Stimulated activated CD4-positive, alpha-beta T cell treated with anti-CD3 and anti-CD28 coated beads, TNF-alpha, amount 100 ng/mL, for 24 hours (primary cell): ENCODE measurements around the gene WDFY3.

Source experiments
- DNase-seq, 3 experiments: peaks; one replicate each; pipeline ENCODE4 v3.0.0-alpha.2; 2020; ENCODE audit warnings: low read depth in 3 of 3

The WDFY3 gene

DNA sequence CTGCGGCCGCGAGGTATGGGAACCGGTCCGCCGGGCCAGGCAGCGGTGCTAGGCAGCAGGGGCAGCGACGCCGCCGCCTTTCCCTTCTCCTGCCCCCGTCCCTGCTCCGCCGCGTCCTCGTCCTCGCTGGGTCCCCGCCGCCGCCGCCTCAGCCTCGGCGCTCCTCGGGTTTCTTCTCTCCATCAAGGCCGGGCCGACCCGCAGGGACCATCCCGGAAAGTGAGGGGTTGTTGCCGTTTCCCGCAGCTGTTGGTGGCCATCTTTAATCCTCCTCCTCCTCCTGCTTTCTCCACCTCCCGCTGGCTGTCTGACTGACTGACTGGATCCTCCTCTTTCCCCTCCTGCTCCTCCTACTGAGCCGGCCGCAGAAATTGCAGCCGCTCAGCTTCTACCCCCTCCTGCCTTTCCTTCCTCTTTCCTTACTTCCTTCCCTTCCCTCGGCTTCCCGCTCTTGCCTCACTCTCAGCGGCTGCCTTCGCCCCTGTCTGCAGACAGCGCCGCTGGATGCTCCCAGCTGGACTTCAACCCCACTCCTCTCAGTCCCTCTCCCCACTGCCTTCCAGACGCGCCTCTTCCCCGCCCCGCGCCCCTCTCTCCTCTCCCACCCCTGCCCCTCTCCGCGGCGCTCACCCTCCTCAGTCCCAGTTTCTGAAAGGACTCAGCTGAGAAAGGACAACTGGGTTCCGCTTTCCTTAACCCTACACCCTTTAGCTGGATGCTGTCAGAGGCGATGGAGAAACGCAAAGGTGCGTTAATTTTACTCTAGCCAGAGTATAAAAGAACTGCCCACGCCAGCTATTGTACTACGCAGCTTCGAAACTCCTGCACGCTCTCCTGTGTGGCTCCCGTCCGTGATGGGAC lies at the start of gene WDFY3:
Gene WDFY3, minus strand, starts transcription at position 309 of the 861 bp plus-strand sequence. CDS start 106,099 bp downstream, outside the sequence.
- DNase-seq: peak in 1 of 3 experiments; percentile 10

GRCh38 chr4:85005865-85006377 lies 39.4 kb upstream of the WDFY3 start:
- DNase-seq: no peak

GRCh38 chr4:85000343-85000742 lies 33.9 kb upstream of the WDFY3 start:
- no peak for DNase-seq

DNA sequence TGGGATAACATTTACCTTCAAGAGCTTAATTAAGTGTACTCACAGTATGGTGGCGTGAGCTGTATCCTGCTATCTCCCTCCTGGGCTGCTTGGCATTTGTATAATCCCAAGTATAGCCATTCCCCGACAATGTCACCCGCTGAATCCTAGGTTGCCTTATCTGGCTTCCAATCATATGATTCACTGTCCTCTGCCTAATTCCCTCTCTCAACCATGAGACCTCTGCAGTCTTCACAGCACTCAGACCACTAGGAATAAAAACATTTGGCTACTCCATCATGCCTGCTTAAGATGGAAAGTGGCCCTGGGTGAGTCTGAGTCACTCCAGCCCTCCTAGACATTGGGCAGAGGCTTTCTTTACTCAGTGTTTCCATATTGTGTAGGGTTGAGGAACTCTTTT lies 28.9 kb upstream of the WDFY3 start:
- no peak for DNase-seq

GRCh38 chr4:84994280-84994679 lies 27.8 kb upstream of the WDFY3 start:
- DNase-seq: no peak

DNA sequence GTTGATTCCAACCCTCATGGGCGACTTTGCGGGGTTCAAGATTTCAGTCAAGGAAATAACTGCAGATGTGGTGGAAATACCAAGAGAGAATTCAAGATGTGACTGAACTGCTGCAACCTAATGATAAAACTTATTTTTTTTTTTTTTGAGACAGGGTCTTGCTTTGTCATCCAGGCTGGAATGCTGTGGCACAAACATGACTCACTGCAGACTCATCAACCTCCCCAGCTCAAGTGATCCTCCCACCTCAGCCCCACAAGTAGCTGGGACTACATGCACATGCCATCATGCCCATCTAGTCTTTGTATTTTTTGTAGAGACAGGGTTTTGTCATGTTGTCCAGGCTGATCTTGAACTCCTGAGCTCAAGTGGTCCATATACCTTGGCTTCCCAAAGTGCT lies 19.5 kb upstream of the WDFY3 start:
- DNase-seq: no peak

DNA sequence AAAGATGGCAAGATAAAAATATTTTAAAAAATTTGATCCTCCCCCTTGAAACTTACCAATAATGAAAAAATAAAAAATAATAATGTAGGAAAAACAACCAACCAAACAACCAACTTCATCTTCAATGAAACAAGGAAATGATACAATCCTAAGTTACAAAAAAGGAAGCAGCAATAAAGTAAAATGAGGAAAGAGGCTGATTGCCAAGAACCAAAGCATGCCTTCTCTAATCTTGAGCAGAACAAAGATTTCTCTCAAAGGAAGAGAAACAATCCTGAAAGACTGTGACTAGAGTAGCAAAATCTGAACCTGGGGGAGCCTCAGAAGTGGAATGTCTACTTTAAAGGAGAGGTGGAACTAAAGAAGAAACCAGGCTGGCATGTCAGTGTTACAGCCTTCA lies 10.9 kb upstream of the WDFY3 start:
- DNase-seq: no peak

DNA sequence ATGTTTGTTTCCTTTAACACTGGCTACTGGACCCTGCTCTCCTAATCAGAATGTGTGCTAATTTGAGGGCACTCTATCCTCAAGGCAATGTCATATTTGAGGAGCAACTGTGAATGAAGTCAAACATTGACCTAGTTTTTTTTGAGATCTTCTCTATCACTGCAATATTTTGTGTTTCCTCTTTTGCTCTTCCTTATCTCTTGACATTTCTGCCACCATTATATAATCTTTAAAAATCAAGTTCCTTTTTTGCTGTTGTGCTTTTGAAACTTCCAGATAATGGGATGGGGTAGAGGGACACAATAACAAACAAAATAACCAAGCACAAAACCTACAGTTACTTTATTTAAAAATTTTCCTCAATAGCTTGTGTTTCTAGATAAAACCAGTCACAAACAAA lies 7.4 kb upstream of the WDFY3 start:
- no peak for DNase-seq

DNA sequence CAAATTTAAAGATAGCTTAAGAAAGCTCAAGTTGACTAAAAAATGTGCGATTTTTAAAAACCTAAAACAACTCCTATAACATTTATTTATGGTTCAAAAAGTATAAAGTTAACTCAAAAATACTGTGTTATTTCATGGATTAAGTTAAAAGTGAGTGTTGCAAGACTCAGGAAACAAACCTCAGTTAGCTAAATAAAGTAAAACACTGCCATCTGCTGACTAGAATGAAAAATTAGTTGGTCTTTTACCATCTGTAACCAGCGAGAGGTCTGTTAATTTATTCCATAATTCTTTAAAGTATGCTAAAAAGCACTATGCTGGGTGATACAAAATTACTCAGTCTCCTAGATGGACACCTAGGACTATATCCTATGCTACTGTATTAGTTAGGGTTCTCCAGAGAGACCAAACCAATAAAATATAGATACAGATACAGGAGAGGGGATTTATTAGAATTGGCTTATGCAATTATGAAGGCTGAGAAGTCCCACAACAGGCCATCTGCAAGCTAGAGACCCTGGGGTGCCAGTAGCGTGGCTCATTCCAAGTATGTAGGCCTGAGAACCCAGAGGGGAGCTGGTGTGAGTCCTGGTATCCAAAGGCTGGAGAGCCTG lies 4.9 kb upstream of the WDFY3 start:
- no peak for DNase-seq

DNA sequence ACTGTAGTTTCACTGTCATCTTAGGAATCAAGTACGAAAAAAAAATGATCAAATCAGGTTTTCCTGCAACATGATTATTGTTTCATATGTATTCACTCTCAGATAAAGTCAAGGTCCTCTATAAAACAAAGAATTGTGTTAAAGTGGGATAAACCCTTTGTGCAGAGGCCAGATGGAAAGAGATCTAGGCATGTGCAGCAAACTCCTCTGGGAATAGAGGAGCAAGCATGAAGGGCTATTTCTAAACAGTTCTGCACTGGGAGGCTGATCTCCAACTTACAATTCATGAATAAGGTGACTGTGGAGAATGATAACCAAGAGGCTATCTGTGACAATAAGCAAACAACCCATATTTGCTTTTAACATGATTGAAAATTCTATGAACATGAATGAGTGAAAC lies 2.4 kb upstream of the WDFY3 start:
- DNase-seq: no peak

DNA sequence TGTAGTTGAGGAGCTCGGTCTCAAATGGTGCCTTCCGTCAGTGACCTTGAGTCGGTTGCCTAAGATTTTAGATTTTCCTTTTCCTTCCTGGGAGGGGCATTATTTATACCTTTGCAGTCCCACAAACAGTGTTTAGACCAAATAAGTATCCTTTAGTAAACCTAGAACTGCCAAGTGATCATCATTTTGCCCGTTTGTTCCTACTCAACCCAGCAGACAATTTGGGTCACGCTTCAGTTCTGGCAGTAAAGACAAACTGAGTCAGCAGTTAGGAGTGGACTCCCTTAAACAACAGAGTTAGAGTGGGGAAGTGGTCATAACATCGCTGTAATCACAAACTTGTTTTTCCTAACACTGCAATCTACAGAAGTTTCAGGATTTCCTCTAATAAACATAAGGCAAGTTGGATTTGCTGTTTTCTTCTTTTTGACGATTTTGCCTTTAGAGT lies 777 bp upstream of the WDFY3 start:
- DNase-seq: no peak

DNA sequence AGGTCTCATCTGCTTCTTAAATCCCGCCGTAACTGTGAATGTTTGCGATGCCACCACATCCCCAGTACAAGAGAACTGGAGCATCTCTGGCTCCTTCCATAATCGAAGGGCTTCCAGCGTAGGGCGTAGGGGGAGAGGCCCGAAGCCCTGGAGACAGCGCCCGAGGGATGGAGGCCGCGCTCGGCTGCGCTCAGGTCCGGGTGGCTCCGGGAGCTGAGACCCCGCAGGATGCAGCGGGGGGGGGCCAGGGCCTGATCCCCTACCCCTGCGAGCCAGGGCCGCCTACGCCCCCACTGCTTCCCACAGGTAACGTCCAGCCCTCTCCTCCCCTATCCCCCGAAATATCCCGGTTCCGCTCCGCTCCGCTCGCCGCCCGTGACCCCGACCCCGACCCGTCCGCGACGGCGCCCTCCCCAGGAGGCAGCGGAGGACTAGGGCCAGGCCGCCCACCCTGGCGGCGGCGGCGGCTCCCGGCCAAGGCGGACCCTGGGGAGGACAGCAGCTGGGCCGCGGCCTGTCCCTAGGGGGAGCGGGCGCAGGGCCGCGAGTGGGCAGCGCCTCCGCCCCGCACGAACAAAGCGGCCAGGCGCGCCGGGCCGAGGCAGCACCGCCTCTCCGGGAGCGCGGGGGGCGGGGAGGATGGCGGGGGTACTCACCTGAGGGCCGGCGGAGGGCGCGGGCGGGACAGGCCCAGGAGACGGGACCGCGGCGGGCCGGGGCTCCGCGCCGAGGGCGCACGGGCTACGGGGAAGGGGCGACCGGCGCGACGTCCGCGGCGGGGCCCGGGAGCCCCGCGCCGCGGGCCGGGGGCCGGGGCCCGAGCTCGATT lies 723 bp downstream of the WDFY3 start:
- DNase-seq: no peak

DNA sequence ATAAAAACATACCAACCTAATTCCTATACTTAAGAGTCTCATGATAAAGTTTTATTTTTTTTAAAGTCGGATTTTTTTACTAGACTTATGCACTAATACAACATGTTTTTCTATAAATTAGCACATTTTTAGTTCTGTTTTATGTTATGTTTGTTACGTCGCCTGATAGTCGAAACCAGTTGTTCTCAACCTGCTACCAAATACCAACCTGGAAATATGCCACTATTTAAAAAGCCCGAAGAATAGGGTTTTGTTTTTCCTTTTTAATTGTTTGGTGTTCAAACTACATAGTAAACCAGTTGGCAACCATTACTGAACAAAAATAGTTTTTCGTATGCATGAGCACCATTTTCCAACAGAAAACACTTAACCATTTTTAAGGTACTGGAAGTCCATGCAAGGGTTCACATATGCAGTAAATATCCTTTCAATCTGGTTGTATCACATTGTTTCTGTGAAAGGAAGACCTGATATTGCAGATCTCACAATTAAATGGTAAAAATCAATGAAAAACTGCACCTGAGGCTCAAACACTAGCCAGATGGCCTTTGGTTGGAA lies 1.4 kb downstream of the WDFY3 start:
- no peak for DNase-seq

- DNase-seq: no peak
These were observed 4.4 kb downstream of the WDFY3 start for GRCh38 chr4:84962102-84962501.

- no peak for DNase-seq
These were observed 8.1 kb downstream of the WDFY3 start for GRCh38 chr4:84958434-84958833.

GRCh38 chr4:84957514-84958420 lies 8.7 kb downstream of the WDFY3 start:
- no peak for DNase-seq

DNA sequence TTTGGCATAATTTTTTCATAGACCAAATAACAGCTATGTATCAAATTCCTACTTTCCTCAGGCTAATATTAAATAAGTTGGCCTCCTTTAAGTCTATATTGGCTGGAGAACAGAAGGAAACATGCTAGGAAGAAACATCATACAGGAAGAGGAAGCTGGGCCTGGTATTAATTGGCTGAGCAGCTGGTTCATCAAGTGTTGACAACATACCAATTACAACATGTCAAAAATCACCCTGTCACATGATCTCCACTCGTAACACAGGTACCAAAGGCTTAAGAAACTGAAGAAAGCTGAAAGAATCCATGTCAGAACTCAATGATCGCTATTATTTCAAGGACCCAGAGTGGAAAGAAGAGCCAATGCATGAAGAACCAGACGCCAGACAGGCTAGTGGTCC lies 10.5 kb downstream of the WDFY3 start:
- no peak for DNase-seq

GRCh38 chr4:84954982-84955567 lies 11.4 kb downstream of the WDFY3 start:
- DNase-seq: no peak

DNA sequence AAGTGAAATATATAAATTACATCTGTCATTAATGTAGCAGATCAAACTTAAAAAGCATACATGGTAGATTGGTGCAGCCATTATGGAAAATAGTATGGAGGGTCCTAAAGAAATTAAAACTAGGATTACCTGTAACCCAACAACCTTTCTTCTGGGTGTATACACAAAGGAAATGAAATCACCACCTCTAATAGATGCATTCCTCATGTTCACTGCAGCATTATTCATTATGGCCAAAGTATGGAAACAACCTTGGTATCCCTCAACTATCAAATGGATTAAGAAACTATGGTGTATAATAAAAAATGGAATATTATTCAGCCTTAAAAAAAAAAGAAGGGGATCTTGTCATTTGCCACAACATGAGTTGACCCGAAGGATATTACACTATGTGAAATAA lies 13.7 kb downstream of the WDFY3 start:
- no peak for DNase-seq

GRCh38 chr4:84952004-84952403 lies 14.5 kb downstream of the WDFY3 start:
- no peak for DNase-seq
